B cell (primary cell): ENCODE results near the gene E2F6.

ENCODE experiments used
- CTCF ChIP-seq: fragments of 200-600 bp; IDR thresholded peaks from one replicate; pipeline ENCODE4 v1.8.0; 2022; ENCODE audit warnings: antibody characterized with exemption, mild to moderate bottlenecking
- EZH2 ChIP-seq: IDR thresholded peaks from 2 replicates; pipeline ENCODE4 v1.6.1; 2012; ENCODE audit warnings: borderline replicate concordance, low read depth, mild to moderate bottlenecking, moderate library complexity, low read length; ENCODE audit not compliant: insufficient read depth, poor library complexity, severe bottlenecking

DNA sequence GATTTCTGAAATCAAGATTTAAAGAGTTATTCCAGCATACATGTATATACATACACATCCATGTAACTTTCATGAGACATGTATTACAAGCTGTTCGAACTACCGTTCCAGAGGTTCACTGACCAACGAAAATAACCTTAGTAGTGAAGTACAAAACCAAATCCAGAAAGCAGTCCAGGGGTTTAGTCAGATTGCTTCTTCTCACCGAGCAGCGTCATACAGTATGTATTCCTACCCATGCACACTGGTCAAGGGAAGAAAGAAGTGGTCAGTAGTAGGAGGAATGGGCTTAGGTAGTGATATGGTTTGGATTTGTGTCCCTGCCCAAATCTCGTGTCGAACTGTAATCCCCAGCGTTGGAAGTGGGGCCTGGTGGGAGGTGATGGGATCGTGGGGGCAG lies 45.3 kb downstream of the E2F6 start:
- TF ChIP-seq CTCF (no peak), EZH2 (no peak)
